HEK293T (cell line): ENCODE data around the gene JARID2.

Experiments
- ARNT ChIP-seq: fragments of 450-650 bp; IDR thresholded peaks from 2 replicates; pipeline ENCODE4 v1.6.1; 2017; ENCODE audit warnings: mild to moderate bottlenecking
- ELF4 ChIP-seq: fragments of 450-650 bp; IDR thresholded peaks from 2 replicates; pipeline ENCODE4 v1.6.1; 2017; ENCODE audit warnings: antibody characterized with exemption
- FOXK2 ChIP-seq: fragments of 450-650 bp; IDR thresholded peaks from 2 replicates; pipeline ENCODE4 v1.6.1; 2016; ENCODE audit warnings: mild to moderate bottlenecking
- HDGF ChIP-seq: fragments of 450-650 bp; IDR thresholded peaks from 2 replicates; pipeline ENCODE4 v1.6.1; 2017; ENCODE audit warnings: antibody characterized with exemption, borderline replicate concordance
- LEF1 ChIP-seq: fragments of 450-650 bp; IDR thresholded peaks from 2 replicates; pipeline ENCODE4 v1.6.1; 2017; ENCODE audit warnings: mild to moderate bottlenecking, borderline replicate concordance
- NFRKB ChIP-seq: fragments of 450-650 bp; IDR thresholded peaks from 2 replicates; pipeline ENCODE4 v1.6.1; 2016; ENCODE audit warnings: mild to moderate bottlenecking, moderate library complexity
- SP1 ChIP-seq: fragments of 450-650 bp; IDR thresholded peaks from 2 replicates; pipeline ENCODE4 v1.6.1; 2017
- TARDBP ChIP-seq: fragments of 450-650 bp; IDR thresholded peaks from 2 replicates; pipeline ENCODE4 v1.6.1; 2016
- ZNF384 ChIP-seq: fragments of 450-650 bp; IDR thresholded peaks from 2 replicates; pipeline ENCODE4 v1.6.1; 2016

DNA sequence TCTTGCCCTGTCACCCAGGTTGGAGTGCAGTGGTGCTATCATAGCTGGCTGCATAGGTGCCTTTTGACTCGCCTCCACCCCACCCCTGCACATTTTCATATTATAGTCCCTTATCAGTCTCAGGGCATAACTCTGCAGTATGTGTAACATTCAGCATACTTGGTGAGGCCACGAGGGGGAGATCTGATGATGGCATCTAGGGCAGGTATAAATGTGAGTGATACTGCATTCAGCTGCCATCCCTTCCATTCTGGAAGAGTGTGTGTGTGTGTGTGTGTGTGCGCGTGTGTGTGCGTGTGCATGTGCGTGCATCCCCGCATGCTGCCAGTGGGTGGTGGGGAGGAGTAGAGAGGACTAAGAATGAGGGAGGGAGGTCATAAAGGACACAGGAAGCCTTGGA, 81.4 kb downstream of the JARID2 start:
- no peak for TF ChIP-seq ZNF384
- TF ChIP-seq TARDBP, result no peak
- no peak for TF ChIP-seq ELF4
- no peak for TF ChIP-seq FOXK2
- TF ChIP-seq HDGF, result no peak
- no peak for TF ChIP-seq SP1
- TF ChIP-seq ARNT, result no peak
- no peak for TF ChIP-seq LEF1
- TF ChIP-seq NFRKB, result no peak
